GM18907 (cell line): ENCODE data around the gene DDB1.

Experiments used
- ATAC-seq: cut with Tn5 transposase; IDR thresholded peaks from one replicate; pipeline ENCODE4 v1.9.1; 2021; ENCODE audit warnings: mild to moderate bottlenecking, moderate library complexity; ENCODE audit not compliant: unreplicated experiment

Gene DDB1

DNA sequence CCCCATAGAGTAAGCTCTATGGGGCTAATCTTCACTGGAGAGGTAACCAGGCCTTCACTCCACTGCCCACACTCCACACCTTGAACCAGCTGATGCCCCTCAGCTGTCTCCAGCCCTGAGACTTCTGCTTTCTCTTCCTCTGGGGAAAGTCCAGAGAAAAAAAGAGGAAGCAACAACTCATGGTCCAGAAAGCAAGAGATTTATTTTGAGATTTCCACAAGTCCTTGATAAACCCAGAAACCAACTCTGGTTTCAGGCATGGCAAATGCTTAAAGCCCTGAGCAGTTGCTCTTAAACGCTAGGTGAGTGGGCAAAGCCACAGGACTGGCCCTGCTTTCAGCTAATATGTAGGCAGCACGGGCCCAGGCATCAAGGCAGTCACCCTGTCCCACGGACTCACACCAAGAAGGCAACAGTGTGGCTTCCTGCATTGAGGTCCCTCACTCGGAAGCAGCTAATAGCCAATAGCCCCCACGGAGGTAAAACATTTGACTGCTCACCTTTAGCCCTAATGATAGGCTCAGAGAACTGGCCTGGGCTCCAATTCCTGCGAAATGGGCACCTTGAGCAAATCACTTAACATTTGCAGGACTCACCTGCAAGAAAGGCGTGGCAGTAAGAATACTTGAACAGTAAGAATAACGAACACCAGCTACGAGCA lies 24.5 kb upstream of the DDB1 start:
- ATAC-seq: peak; percentile 59

DNA sequence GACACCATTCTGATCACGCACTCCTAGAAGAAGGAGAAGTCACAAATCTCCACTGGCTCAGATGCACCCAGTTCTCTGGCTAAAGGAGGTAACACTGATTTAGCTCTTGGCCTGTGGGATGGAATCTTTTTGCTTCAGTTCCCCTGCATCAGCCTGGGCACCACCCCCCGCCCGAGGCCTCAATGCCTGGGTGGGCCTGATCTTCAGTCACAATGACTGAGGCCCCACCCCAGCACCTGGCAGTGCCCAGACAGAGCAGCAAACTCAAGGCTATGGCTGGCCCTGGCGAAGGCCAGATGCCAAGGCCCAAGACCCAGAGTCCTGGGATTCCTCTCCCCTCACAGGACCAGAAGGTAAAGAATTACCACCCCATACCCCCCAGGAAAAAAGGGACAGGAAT lies 23.8 kb upstream of the DDB1 start:
- no peak for ATAC-seq

DNA sequence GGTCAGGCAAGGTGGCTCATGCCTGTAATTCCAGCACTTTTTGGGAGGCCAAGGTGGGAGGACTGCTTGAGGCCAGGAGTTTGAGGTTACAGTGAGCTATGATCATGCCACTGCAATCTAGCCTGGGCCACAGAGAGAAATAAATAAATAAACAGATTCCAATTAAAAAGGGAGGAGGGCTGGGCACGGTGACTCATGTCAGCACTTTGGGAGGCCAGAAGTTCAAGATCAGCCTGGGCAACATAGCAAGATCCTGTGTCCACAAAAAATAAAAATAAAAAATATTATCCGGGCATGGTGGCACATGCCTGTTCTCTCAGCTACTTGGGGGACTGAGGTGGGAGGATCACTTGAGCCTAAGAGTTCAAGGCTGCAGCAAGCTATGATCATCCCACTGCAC lies 21.3 kb upstream of the DDB1 start:
- no peak for ATAC-seq

DNA sequence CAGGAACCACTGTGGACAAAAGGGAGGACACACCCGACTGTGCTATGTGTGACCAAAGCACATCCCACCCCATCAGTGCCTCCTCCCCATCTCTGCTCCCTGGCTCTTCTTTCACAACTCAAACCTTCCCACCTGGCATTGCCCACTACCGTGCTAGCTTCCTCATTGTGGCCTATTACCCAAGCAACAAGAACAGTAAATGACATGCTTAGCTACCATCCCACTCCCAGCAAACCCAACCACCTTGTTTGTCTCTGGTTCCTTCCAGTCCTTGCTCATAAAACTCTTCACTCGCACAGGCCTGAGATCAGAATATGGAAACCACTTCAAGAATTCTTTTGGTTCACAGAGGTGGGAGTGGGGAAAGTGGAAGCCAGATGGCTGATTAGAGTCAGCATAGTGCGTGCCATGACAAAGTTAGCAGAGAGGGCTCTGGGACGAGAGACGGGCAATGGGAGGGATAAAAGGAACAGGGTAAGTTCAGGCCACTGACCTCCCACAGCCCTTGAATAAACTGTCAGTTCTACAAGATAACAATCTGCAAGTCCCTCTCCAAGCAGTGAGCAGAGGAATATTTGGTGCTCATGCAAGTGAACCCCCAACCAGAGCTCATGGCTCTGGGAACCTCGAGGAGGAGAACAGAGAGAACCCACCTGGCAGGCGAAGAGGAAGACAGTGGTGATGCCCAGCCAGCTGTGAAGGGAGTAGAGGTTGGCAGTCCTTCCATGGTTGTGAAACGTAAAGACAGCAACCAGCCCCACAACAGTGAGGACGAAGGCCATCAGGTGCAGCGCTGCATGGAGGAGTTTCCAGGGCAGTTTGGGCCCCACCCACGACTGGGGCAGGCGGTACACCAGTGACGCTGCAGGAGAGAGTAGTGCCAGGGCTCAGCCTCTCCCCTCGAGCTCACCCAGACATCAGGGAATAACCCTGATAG lies 20.5 kb upstream of the DDB1 start:
- no peak for ATAC-seq

DNA sequence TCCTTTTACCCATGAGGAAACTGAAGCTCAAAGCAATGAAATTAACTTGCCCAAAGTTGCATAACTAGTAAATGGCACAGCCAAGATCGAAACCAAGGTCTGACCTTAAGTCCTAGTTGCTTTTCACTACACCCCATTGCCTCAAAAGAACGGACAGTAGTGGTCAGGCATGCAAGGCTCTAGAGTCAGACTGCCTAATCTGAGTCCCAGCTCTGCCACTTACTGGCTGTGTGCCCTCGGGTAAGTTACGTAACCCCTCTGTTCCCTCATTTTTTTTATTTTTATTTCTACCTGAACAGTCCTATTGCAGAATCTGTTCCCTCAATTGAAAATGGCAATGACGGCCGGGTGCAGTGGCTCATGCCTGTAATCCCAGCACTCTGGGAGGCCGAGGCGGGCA lies 19.1 kb upstream of the DDB1 start:
- no peak for ATAC-seq

DNA sequence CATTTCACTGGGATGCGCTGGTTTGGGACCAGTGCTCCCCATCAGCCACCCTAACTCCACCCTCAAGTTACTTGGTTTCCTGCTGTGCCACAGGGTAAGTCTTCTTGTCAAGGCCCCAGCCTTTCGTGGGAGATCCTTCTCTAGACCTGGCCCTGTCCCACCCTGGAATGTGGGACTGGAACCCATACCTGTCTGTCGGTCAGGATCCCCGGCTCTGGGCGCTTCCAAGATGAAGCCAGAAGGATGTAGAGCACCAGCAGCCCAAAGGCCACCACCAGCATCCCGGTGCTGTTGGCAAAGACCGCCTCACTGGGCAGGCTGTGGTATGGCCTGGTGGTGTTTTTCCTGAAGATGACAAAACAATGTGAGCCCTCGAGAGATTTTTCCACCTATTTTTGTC lies 17.9 kb upstream of the DDB1 start:
- no peak for ATAC-seq

DNA sequence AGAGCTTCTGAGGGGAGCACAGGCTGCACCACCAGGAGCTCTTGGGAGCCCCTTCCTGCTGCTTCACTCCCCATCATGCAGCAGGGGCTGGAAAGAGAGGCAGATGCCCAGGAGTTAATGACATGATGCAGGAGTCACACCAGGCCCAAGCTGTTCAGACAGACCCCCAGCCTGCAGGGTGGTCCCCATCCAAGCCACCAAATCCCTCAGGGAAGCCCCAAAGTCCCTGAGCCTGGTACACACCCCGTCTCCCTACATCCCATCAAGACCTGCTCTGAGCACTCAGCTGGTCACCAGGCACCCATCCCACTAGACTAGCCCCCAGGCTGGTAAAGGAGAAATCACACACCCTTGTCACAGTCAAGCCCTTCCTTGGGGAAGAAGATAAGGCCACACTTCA lies 17.4 kb upstream of the DDB1 start:
- no peak for ATAC-seq

DNA sequence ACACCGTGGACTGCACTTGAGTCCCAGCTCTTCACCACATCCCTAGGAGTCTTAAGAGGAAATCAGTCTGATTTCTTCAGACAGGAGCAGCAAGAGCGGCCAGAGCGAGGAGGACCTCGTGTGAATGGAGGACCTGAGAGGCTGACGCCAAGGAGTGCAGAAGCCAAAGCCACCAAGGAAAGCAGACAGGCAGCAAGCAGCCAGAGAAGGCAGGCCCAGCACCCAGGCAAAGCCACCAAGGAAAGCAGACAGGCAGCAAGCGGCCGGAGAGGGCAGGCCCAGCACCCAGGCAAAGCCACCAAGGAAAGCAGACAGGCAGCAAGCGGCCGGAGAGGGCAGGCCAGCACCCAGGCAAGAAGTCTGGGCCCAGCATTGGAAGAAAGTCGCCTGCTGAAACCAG lies 17.0 kb upstream of the DDB1 start:
- ATAC-seq: no peak

DNA sequence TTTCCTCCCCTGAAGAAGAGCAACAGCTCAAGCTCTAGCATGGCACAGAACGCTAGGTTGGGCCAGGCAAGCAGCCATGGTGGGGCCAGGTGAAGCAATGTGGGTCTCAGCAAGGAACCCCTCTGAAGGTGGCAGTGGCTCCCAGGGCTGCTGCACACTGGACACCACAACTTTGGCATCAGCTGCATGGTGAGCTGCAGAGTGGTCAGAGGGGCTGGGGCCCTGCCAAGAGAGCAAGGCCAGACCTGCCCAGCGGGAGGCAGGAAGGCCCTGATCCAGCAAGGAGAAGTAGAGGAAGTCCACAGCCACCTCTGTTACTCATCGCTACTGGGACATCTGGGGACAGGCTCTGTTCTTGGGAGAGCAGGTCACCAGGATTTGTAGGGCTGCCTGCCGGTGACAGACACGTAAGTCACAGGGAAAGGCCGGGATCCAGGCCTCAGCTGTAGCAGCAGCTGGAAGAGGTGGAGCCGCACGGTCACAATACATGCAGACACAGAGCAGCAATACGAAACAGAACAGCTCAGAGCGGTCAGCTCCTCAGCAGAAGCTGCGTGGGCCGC lies 16.4 kb upstream of the DDB1 start:
- ATAC-seq: no peak

DNA sequence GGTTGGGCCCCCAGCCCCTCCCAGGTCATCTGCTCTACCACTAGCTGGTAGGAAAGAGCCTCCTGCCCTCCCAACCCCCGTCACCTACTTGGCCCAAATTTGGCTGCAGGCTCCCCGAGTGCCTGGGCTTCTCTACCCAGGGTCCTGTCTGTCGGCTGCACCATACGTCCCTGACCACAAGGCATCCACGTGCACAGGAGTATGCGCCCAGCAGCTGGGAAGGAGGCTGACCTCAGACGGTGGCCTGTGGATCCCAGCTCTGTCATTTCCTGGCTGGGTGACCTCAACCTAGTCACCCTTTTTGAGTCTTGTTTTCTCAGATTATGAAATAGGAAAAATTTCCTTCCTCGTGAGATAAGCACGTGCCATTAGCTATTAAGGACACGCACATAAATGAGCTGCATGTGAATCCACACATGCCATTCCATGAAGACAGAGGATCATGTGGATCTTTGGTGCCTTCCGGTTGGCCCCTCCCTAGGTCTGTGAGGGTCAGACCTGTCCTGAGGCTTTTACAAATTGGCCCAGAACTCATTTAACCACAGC lies 15.1 kb upstream of the DDB1 start:
- no peak for ATAC-seq

DNA sequence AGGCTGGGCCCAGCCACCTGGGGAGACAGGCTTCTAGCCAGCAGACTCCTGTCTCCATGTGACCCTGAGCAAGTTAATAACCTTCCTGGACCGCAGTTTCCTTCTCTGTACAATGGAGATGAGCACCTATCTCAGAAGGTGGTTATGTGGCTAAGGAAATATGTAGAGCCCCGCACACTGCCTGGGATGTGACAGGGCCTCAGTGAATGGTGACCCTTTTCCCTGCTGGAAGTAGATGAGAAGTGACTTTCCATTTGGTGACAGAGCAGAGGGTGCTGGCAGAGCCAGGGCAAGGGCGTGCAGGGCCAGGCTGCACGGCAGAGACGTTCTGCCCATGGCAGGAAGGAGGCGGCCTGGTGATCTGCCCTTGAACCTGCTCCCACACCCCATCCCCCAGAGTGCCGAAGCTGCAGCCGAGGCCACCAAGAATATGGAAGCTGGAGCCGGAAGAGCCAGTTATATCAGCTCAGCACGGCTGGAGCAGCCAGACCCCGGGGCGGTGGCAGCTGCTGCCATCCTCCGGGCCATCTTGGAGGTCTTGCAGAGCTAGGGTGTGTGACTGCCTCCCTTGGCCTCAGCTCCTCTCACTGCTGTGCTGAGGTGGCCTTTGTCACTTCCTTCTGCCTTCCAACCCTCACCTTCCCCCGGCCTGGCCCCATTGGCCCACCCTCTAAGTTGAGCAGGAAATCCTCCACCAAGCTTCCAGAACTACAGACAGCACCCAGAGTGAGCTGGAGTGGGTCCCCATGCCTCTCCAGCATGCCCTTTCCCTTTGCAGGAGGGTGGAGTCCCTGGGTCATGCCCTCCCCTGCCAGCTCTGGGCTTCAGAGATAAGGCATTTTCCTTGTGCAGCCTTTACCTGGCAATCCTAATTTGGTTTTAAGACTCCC lies 13.3 kb upstream of the DDB1 start:
- no peak for ATAC-seq

DNA sequence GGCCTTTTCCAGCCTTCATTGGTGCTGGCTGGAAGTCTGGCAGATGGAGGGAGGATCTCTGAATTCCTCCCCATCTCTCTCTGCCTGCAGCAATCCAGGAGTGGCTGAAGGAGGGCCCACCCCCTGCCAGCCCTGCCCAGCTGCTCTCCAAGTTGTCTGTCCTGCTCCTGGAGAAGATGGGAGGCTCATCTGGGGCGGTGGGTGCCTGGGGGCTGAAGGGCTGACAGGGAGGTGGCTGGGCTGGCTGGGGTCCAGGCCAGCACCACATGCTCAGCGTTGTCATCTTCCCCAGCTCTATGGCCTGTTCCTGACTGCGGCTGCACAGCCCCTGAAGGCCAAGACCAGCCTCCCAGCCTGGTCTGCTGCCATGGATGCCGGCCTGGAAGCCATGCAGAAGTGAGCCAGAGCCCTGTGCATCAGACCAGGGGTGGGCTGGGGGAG lies 12.3 kb upstream of the DDB1 start:
- ATAC-seq: no peak

DNA sequence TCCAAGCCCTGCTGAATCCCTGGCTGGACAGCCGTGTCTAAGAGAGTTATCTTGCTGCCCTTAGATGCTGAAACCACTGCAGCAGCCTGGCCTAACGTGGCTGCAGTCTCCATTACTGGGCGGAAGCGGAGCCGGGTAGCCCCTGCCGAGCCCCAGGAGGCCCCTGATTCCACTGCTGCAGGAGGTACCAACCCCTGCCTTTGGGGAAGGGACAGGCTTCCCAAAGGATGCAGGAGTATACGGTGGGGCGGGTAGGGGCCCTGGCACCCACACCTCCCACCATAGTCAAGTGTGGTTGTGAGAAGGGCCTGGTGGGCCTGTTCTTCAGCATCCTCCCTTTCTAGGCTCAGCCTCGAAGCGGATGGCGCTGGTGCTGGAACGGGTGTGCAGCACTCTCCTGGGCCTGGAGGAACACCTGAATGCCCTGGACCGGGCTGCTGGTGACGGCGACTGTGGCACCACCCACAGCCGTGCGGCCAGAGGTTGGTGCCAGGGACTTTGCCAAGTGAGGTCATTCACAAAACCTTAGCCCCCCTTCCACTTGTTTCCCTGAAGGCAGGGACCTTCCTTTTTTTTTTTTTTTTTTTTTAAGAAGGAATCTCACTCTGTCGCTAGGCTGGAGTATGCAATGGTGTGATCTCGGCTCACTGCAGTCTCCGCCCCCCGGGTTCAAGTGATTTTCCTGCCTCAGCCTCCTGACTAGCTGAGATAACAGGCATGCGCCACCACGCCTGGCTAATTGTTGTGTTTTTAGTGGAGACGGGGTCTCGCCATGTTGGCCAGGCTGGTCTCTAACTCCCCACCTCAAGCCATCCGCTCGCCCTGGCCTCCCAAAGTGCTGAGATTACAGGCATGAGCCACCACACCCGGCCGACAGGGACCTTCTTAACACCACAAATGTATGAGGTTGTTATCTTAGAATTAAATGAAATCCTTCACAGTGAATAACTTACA lies 11.2 kb upstream of the DDB1 start:
- ATAC-seq: no peak

DNA sequence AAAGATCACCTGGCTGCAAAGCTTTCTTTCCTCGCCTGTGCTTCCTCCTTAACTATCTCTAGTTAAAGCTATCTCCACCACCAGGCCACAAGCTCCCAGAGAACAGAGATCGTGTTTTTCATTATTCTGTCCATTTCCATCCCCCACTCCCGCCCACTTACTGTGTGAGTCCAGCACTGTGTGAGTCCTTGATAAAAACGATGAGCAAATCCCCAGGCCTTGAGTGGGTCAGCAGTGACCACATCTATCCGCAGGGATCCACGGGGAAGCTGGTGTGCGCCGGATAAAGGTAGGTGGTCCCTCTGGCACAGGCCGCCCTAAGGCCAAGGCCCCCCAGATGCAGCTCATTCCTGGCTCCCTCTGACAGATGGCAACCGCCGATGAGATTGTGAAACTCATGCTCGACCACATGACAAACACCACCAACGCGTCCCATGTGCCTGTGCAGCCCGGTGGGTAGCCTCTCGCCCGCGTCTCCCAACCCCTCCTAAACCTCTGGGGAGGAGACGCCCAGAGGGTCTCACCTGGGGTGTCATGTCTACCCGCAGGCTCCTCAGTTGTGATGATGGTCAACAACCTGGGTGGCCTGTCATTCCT lies 9.4 kb upstream of the DDB1 start:
- ATAC-seq: no peak

DNA sequence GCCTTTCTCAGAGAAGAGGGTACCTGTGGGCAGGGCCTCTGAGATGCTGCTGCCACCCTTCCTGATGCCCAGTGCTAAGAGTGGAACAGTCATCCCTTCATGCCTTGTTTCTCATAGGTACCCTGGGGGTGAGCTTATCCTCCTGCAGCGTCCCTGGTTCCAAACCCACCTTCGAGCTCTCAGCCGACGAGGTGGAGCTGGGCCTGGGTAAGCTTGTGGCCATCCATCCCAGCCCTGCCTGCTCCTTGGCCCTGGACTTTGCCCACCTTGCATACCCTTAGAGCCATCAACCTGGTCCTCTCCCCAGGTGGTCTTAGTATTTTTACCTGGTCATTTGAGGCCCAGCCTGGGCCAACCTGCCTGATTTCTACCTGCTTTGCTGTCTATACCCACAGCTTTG lies 8.8 kb upstream of the DDB1 start:
- ATAC-seq: no peak

DNA sequence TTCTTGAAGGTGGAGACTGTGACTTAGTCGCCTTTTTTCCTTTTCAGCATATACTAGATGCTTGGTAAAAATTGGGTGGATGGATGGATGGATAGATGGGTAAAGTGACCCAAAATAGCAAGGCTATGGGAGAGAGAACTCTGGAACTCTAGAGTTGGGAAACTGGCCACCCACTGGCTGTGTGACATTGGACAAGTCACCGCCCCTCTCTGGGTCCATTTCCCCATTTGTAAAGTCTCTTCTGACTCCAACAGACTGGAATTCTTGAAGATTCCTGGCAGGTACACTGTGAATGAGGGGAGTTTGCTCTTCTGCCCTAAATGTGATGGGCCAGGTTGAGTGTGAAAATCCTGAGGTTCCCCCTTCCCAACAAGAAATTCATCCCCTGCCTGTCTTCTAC lies 8.1 kb upstream of the DDB1 start:
- ATAC-seq: no peak

DNA sequence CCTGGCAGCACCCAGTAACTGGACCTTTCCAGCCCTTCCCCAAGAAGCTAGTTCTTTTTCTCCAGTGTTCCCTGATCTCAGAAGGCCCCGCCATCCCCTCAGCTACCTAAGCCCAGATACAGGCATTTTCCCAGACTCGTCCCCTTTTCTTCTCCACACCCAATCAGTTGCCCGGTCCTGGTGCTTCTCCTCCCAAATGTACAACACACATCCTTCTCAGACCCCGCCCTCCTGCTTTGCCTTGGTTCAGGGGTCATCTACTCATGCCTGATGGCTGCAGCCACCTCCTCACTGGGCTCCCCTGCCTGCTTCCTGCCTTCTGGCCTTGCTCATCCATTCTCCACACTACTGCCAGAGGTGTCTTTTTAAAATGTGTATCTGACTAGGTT lies 6.6 kb upstream of the DDB1 start:
- no peak for ATAC-seq

DNA sequence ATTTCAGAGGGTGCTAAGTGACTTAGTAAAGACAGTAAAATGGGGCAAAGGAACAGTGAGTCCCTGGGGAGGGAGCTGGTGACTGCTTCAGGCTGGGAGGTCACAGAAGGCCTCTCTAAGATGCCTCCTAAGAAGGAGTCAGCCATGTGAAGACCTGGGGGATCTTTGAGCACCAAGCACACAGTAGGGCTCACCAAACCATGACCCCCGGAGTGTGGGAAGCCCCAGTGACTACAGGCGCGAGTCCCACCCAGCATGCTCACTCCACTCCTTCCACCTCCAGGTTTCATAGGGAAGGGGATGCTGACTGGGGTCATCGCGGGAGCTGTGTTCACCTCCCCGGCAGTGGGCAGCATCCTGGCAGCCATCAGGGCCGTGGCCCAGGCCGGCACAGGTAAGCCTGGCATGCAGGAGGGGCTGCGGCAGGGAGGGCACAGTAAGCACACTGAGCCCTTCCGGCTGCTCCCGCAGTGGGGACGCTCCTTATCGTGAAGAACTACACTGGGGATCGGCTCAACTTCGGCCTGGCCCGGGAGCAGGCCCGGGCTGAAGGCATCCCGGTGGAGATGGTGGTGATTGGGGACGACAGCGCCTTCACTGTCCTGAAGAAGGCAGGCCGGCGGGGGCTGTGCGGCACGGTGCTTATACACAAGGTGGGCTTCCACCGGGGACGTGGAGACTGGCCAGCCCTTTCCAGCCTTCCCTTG lies 6.0 kb upstream of the DDB1 start:
- ATAC-seq: no peak
